HG03095 (cell line): ENCODE data around the gene ANK2.
"Not testable (repeated sequence)": the region's sequence is repeated elsewhere in the genome, so short reads cannot be mapped to it uniquely, and the experiment has no call there.

ENCODE experiments used
- ATAC-seq: cut with Tn5 transposase; IDR thresholded peaks from one replicate; pipeline ENCODE4 v1.9.1; 2021; ENCODE audit warnings: moderate library complexity; ENCODE audit not compliant: unreplicated experiment

The ANK2 gene

GRCh38 chr4:113186913-113187312 is 137.5 kb downstream of the ANK2 start:
- no peak for ATAC-seq

- no peak for ATAC-seq
Measured at GRCh38 chr4:113187358-113187757, 137.9 kb downstream of the ANK2 start.

GRCh38 chr4:113189546-113189945 is 140.1 kb downstream of the ANK2 start:
- no peak for ATAC-seq

GRCh38 chr4:113209153-113209552 is 159.7 kb downstream of the ANK2 start:
- ATAC-seq: no peak

- no peak for ATAC-seq
Measured at GRCh38 chr4:113209652-113210320, 160.3 kb downstream of the ANK2 start.

- no peak for ATAC-seq
Measured at GRCh38 chr4:113212613-113213012, 163.2 kb downstream of the ANK2 start.

- ATAC-seq: no peak
Measured at GRCh38 chr4:113221990-113222389, 172.5 kb downstream of the ANK2 start.

- ATAC-seq: no peak
Measured at GRCh38 chr4:113222471-113222870, 173.0 kb downstream of the ANK2 start.

GRCh38 chr4:113223001-113223400 is 173.5 kb downstream of the ANK2 start:
- ATAC-seq: no peak

- ATAC-seq: no peak
Measured at GRCh38 chr4:113232194-113232593, 182.7 kb downstream of the ANK2 start.

- ATAC-seq: no peak
Measured at GRCh38 chr4:113236916-113237315, 187.5 kb downstream of the ANK2 start.

- ATAC-seq: no peak
Measured at GRCh38 chr4:113243312-113243711, 193.9 kb downstream of the ANK2 start.

- ATAC-seq: not testable (repeated sequence)
Measured at GRCh38 chr4:113244747-113245146, 195.3 kb downstream of the ANK2 start.

- ATAC-seq: no peak
Measured at GRCh38 chr4:113248320-113248719, 198.9 kb downstream of the ANK2 start.

- no peak for ATAC-seq
Measured at GRCh38 chr4:113255628-113256027, 206.2 kb downstream of the ANK2 start.

GRCh38 chr4:113256946-113257345 is 207.5 kb downstream of the ANK2 start:
- ATAC-seq: no peak

GRCh38 chr4:113260688-113261087 is 211.2 kb downstream of the ANK2 start:
- no peak for ATAC-seq

- no peak for ATAC-seq
Measured at GRCh38 chr4:113263274-113263673, 213.8 kb downstream of the ANK2 start.

- ATAC-seq: no peak
Measured at GRCh38 chr4:113270520-113271319, 221.3 kb downstream of the ANK2 start.

GRCh38 chr4:113272523-113272922 is 223.1 kb downstream of the ANK2 start:
- ATAC-seq: no peak

GRCh38 chr4:113273721-113274220 is 224.3 kb downstream of the ANK2 start:
- ATAC-seq: no peak

GRCh38 chr4:113276464-113277170 is 227.2 kb downstream of the ANK2 start:
- no peak for ATAC-seq
